ENCODE results near the gene EIPR1.

Gene EIPR1

GRCh38 chr2:3321825-3322224, 55.8 kb downstream of the EIPR1 start:
- no peaks in the 10 kb centered on the region for H3K27me3 ChIP-seq (ENCODE audit: insufficient read depth, poor library complexity, severe bottlenecking)
- no peaks in the 10 kb centered on the region for H3K4me1 ChIP-seq (ENCODE audit: insufficient read depth, poor library complexity, severe bottlenecking)
- ATAC-seq (ENCODE audit: low read depth) (no peak), DNase-seq (ENCODE audit: low spot score) (no peak)
- no peak for TF ChIP-seq CTCF (IDR thresholded peaks at IDR 0.05; ENCODE audit: poor library complexity, severe bottlenecking)
- no peaks in the 10 kb centered on the region for H3K36me3 ChIP-seq (ENCODE audit: low read depth)
- no peaks in the 10 kb centered on the region for H3K9me3 ChIP-seq (ENCODE audit: severe bottlenecking)
- no peak overlapping the region for H3K4me3 ChIP-seq (ENCODE audit: severe bottlenecking)
- no peak overlapping the region for H3K27ac ChIP-seq (ENCODE audit: poor library complexity, severe bottlenecking)

GRCh38 chr2:3320910-3321605, 56.6 kb downstream of the EIPR1 start:
- no peak for TF ChIP-seq CTCF (IDR thresholded peaks at IDR 0.05; ENCODE audit: poor library complexity, severe bottlenecking)
- no peaks in the 10 kb centered on the region for H3K9me3 ChIP-seq (ENCODE audit: severe bottlenecking)
- H3K27ac ChIP-seq (ENCODE audit: poor library complexity, severe bottlenecking), result no peak overlapping the region
- ATAC-seq (ENCODE audit: low read depth) (no peak), DNase-seq (ENCODE audit: low spot score) (no peak)
- H3K36me3 ChIP-seq (ENCODE audit: low read depth), result no peaks in the 10 kb centered on the region
- no peaks in the 10 kb centered on the region for H3K27me3 ChIP-seq (ENCODE audit: insufficient read depth, poor library complexity, severe bottlenecking)
- no peaks in the 10 kb centered on the region for H3K4me1 ChIP-seq (ENCODE audit: insufficient read depth, poor library complexity, severe bottlenecking)
- no peak overlapping the region for H3K4me3 ChIP-seq (ENCODE audit: severe bottlenecking)

- Histone ChIP-seq H3K9me3 (ENCODE audit: severe bottlenecking) (no peaks in the 10 kb centered on the region), H3K4me3 (ENCODE audit: severe bottlenecking) (no peak overlapping the region), H3K4me1 (ENCODE audit: insufficient read depth, poor library complexity, severe bottlenecking) (no peaks in the 10 kb centered on the region), H3K36me3 (ENCODE audit: low read depth) (no peaks in the 10 kb centered on the region), H3K27me3 (ENCODE audit: insufficient read depth, poor library complexity, severe bottlenecking) (no peaks in the 10 kb centered on the region), H3K27ac (ENCODE audit: poor library complexity, severe bottlenecking) (no peak overlapping the region)
- no peak for TF ChIP-seq CTCF (IDR thresholded peaks at IDR 0.05; ENCODE audit: poor library complexity, severe bottlenecking)
- DNase-seq (ENCODE audit: low spot score) (no peak), ATAC-seq (ENCODE audit: low read depth) (no peak)
Measured at GRCh38 chr2:3319745-3320566, 57.7 kb downstream of the EIPR1 start.

GRCh38 chr2:3319134-3319533, 58.5 kb downstream of the EIPR1 start:
- H3K27me3 ChIP-seq (ENCODE audit: insufficient read depth, poor library complexity, severe bottlenecking), result no peaks in the 10 kb centered on the region
- H3K9me3 ChIP-seq (ENCODE audit: severe bottlenecking), result no peaks in the 10 kb centered on the region
- no peaks in the 10 kb centered on the region for H3K4me1 ChIP-seq (ENCODE audit: insufficient read depth, poor library complexity, severe bottlenecking)
- DNase-seq (ENCODE audit: low spot score), result no peak
- TF ChIP-seq CTCF (IDR thresholded peaks at IDR 0.05; ENCODE audit: poor library complexity, severe bottlenecking), result no peak
- H3K27ac ChIP-seq (ENCODE audit: poor library complexity, severe bottlenecking), result no peak overlapping the region
- H3K36me3 ChIP-seq (ENCODE audit: low read depth), result no peaks in the 10 kb centered on the region
- ATAC-seq (ENCODE audit: low read depth), result no peak
- no peak overlapping the region for H3K4me3 ChIP-seq (ENCODE audit: severe bottlenecking)

All from RWPE2 (cell line).